ENCODE data around the gene KIF1A. TPM values are rescaled to one million over a fixed set of nuclear protein-coding genes. Genes with fewer than 3 reads are reported as not detected.

Gene KIF1A
- total and polyA plus RNA-seq, 10 of the 15 experiments (the other 5 are each of a cell fraction or from before 2014, with no cell fraction given): 0.04 to 0.95 (median 0.06) TPM; not detected in 5

GRCh38 chr2:240705204-240705791 is 114.7 kb downstream of the KIF1A start (continued):
- TF ChIP-seq IKZF2 (IDR thresholded peaks at IDR 0.05): no peak
- TF ChIP-seq DPF2 (IDR thresholded peaks at IDR 0.05): no peak
- no peak for TF ChIP-seq TCF12 (IDR thresholded peaks at IDR 0.05; ENCODE audit: low read depth, low read length)
- no peak for TF ChIP-seq SUPT20H (IDR thresholded peaks at IDR 0.05; ENCODE audit: borderline replicate concordance, control insufficient read depth, low read depth, low read length)
- no peak for TF ChIP-seq CHD4 (IDR thresholded peaks at IDR 0.05)

- Histone ChIP-seq H3K27me3 (replicated peaks in 1 of 2; ENCODE audit: control insufficient read depth in 2 of 2, insufficient read depth in 2 of 2, low read length in 1 of 2) (peaks cover 0 to 2% of the 10 kb centered on the region in 2 experiments; a peak in 2 of 4 replicates), H3K9me3 (replicated peaks; ENCODE audit: control insufficient read depth, insufficient read depth, low read length) (no peaks in the 10 kb centered on the region), H4K20me1 (ENCODE audit: control insufficient read depth, insufficient read depth) (no peaks in the 10 kb centered on the region), H3K27ac (ENCODE audit: control insufficient read depth, insufficient read depth) (no peak overlapping the region), H3K4me3 (no peak overlapping the region), H2AFZ (ENCODE audit: control insufficient read depth, low read depth, low read length) (no peak overlapping the region), H3K79me2 (ENCODE audit: control insufficient read depth, insufficient read depth, low read length) (no peaks in the 10 kb centered on the region), H3K4me2 (ENCODE audit: control insufficient read depth, insufficient read depth) (no peak overlapping the region), H3K36me3 (ENCODE audit: control insufficient read depth in 2 of 2, insufficient read depth in 2 of 2, low read length in 1 of 2) (no peaks in the 10 kb centered on the region), H3K4me1 (ENCODE audit: control insufficient read depth, insufficient read depth, low read length) (no peaks in the 10 kb centered on the region), H3K9ac (ENCODE audit: control insufficient read depth, insufficient read depth, low read length) (no peak overlapping the region)
- intact Hi-C loops (cut with micrococcal nuclease; ENCODE audit: unreplicated experiment): loop anchor here (10.0 kb wide), 1 partner anchor 190 kb away; no protein-coding TSS in a partner anchor
- 57% methylated on average over 17 of the region's 19 CpGs for WGBS (ENCODE audit: insufficient coverage, insufficient replicate concordance, low lambda C conversion rate, missing lambda C conversion rate)
- CTCF ChIA-PET: interaction anchor here (2.9 kb wide), 1 partner anchor 191 kb away, joined by 12 read pairs; no protein-coding TSS in a partner anchor
- ATAC-seq (no peak), DNase-seq (ENCODE audit: low read depth, low spot score) (no peak), FAIRE-seq (no peak)
- POLR2A ChIA-PET: no interaction called here
- no peak for TF ChIP-seq POLR2AphosphoS2 (IDR thresholded peaks at IDR 0.05; ENCODE audit: low read depth, low read length)
- RAD21 ChIA-PET (ENCODE audit: unreplicated experiment): interaction anchor here (0.6 kb wide), 1 partner anchor 96 kb away, joined by 3 read pairs; no protein-coding TSS in a partner anchor
- SMC1A ChIA-PET (ENCODE audit: uncharacterized antibody, unreplicated experiment): no interaction called here
- no TSS peak for BruUV-seq (replicated peaks)
- in situ Hi-C loops (cut with MboI): no loop called here
Measured at GRCh38 chr2:240704651-240705050, 115.4 kb downstream of the KIF1A start.
